Measurements from ENCODE around the gene ZNF552. TPM values are rescaled to one million over a fixed set of nuclear protein-coding genes. Genes with fewer than 3 reads are reported as not detected.

The ZNF552 gene
- total RNA-seq (2022; extraction: Qiagen RNA extraction; ENCODE audit: low read depth), result 4.6 to 6.1 TPM (median 5.6 TPM) in 5 replicates

DNA sequence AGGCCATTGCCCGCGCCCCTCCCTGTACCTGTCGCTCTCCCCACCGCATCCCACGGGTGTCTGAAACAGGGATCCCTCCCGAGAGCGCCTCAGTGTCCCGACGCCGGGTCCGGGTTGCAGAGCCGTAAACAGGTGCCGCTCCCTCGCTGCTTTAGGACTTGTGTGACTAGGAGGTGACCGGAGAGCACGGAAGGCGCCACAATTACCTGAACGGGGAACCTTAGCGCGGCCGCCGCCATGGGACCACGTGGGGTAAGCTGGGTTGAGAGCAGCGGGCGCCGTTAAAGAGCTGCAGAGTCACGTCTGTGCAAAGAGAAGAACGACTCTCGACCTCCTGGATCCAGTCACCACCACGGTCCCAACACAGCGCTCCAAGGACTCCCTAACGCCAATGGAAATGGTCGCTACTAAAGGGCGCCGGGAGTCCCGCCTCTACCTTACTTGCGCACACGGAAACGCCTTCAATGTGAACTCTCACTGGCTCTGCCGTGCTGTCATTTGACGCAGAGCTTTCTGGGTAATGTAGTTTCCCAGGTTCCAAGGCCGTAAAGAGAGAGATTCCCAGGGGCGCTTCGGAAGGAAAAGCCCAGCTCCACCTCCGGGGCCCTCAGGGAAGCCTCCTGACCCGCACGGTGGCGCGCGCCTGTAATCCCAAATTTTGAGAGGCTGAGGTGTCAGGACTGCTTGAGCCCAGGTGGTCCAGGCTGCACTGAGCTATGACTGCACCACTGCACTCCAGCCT, at the start of gene ZNF552:
ZNF552 (minus strand) TSS at position 409 of the 742 bp plus-strand sequence; CDS start at position 239, 170 bp downstream.

DNA sequence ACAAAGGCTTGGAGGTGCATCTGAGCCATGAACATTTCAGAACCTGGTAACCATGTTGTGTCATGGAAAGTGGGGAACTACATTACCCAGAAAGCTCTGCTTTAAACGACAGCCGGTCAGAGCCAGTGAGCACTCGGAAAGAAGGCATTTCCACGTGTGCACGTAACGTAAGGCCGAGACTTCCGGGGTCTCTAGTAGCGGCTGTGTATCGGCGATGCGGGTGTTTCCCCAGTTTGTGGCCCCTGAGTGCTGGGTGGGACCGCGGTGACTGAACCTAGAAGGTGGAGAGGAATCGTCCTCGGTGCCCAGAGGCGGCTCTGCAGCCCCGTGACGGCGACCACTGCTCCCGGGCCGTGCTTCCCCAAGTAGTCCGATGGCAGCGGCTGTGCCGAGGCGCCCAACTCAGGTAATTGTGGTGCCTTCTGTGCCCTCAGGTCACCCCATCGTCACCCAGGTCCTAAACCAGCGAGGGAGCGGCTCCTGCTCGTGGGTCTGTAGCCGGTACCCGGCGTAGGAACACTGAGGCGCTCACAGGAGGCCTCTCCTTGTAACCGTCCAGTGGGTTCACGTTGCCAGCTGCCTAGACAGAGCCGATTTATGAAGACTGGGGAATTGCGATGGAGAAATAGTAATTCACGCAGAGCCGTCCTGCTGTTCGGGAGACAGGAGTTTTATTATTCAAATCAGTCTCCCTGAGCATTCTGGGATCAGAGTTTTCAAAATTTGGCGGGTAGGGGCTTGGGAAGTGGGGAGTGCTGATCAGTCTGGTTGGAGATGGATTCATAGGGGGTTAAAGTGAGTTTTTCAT, 35.2 kb upstream of the ZNF552 start, which contains the start of gene ZNF587:
ZNF587 (plus strand) TSS at position 194 of the 808 bp plus-strand sequence; CDS start at position 374, 180 bp downstream.

DNA sequence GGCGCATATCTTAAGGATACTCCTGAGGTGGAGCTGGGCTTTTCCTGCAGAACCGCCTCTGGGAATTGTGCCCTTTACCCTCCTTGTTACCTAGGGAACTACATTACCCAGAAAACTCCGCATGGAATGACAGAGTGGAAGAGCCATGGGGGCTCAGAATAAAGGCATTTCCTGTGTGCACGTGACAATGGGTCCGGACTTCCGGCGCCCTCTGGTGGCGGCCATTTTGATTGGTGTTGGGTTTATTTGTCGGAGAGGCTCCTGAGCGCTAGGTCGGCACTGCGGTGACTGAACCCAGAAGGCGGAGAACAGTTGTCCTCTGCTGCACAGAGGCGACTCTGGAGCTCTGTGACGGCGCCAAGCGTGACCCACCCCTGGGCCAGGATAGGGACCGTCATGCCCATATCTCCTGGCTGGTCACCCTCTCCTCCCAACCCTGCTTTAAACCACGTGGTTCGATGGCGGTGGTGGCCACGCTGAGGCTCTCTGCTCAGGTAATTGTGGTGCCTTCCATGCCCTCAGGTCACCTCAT, 15.4 kb upstream of the ZNF552 start, which contains the start of gene ZNF587B:
ZNF587B (plus strand) TSS at position 229 of the 532 bp plus-strand sequence; CDS start at position 459, 230 bp downstream.

DNA sequence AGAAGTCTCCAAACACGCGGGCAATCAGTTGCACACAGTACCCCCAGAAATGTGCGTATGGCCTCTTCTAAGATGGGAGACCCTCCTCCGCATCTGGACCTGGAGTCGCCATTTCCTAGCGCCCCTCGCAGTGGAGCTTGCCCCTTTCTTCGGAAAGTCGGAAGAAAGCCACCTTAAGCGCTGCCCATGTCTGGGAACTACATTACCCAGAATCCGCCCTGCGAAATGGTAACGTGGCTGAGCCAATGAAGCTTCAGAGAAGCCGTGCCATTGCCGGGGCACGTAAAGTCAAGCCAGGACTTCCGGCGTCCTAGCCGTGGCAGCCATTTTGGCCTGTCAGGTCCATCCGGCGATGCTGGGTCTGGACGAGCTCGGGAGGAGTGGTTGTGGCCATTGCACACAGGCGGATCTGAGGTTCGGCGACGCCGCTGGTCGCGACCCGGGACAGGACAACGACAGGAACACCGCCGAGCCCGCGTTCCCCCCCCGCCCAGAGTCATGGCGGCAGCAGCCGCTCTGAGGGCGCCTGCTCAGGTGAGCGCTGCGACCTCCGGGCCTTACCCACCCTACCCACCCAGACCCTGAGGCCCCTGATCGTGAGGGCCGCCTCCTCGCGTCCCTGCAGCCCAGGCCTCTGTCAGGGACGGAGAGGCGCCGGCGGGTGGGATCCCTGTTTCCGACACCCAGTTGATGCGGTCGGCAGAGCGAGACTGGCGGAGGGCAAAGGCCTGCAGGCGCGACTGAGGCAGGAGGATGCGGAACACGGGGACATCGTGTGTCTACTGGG, 45.2 kb downstream of the ZNF552 start, which contains the start of gene ZNF586:
ZNF586 (plus strand) TSS at position 332 of the 787 bp plus-strand sequence; CDS start at position 499, 167 bp downstream.

Other genes starting within 250 kb of the ZNF552 start
- gene ZNF416, start 236.0 kb downstream of the ZNF552 start, total RNA-seq (2022; extraction: Qiagen RNA extraction; ENCODE audit: low read depth), result 4.0 to 4.9 TPM (median 4.6 TPM) in 5 replicates
- gene ZIK1, start 230.8 kb downstream of the ZNF552 start, total RNA-seq (2022; extraction: Qiagen RNA extraction; ENCODE audit: low read depth), result not detected in 5 replicates
- gene ZNF530, start 215.0 kb downstream of the ZNF552 start, total RNA-seq (2022; extraction: Qiagen RNA extraction; ENCODE audit: low read depth), result 4.6 to 5.5 TPM (median 4.9 TPM) in 5 replicates
- gene ZNF134, start 200.7 kb downstream of the ZNF552 start, total RNA-seq (2022; extraction: Qiagen RNA extraction; ENCODE audit: low read depth), result 6.6 to 9.0 TPM (median 8.3 TPM) in 5 replicates
- gene ZNF211, start 181.7 kb downstream of the ZNF552 start, total RNA-seq (2022; extraction: Qiagen RNA extraction; ENCODE audit: low read depth), result 5.2 to 6.6 TPM (median 6.4 TPM) in 5 replicates
- not detected in 5 replicates for gene ZSCAN4, start 146.0 kb downstream of the ZNF552 start, total RNA-seq (2022; extraction: Qiagen RNA extraction; ENCODE audit: low read depth)
- gene ZNF551, start 132.9 kb downstream of the ZNF552 start, total RNA-seq (2022; extraction: Qiagen RNA extraction; ENCODE audit: low read depth), result 4.6 to 6.3 TPM (median 5.4 TPM) in 5 replicates
- gene ZNF154, start 105.7 kb downstream of the ZNF552 start, total RNA-seq (2022; extraction: Qiagen RNA extraction; ENCODE audit: low read depth), result not detected in 5 replicates
- gene ZNF671, start 87.3 kb downstream of the ZNF552 start, total RNA-seq (2022; extraction: Qiagen RNA extraction; ENCODE audit: low read depth), result 0.78 to 1.0 TPM (median 0.82 TPM) in 5 replicates
- gene ZNF776, start 68.1 kb downstream of the ZNF552 start, total RNA-seq (2022; extraction: Qiagen RNA extraction; ENCODE audit: low read depth), result 6.1 to 6.9 TPM (median 6.3 TPM) in 5 replicates
- 6.4 to 7.9 TPM (median 7.0 TPM) in 5 replicates for gene ZNF586, start 45.2 kb downstream of the ZNF552 start, total RNA-seq (2022; extraction: Qiagen RNA extraction; ENCODE audit: low read depth)
- gene ZNF587B, start 15.4 kb upstream of the ZNF552 start, total RNA-seq (2022; extraction: Qiagen RNA extraction; ENCODE audit: low read depth), result 8.9 to 10.8 TPM (median 9.7 TPM) in 5 replicates
- 6.2 to 8.4 TPM (median 8.1 TPM) in 5 replicates for gene ZNF587, start 34.9 kb upstream of the ZNF552 start, total RNA-seq (2022; extraction: Qiagen RNA extraction; ENCODE audit: low read depth)
- 1.7 to 2.6 TPM (median 2.0 TPM) in 5 replicates for gene ZNF814, start 74.1 kb upstream of the ZNF552 start, total RNA-seq (2022; extraction: Qiagen RNA extraction; ENCODE audit: low read depth)
- gene ZNF417, start 101.7 kb upstream of the ZNF552 start, total RNA-seq (2022; extraction: Qiagen RNA extraction; ENCODE audit: low read depth), result 3.4 to 5.0 TPM (median 3.9 TPM) in 5 replicates
- gene ZNF418, start 120.5 kb upstream of the ZNF552 start, total RNA-seq (2022; extraction: Qiagen RNA extraction; ENCODE audit: low read depth), result 1.0 to 1.7 TPM (median 1.3 TPM) in 5 replicates
- 1.1 to 1.4 TPM (median 1.2 TPM) in 5 replicates for gene ZNF256, start 132.8 kb upstream of the ZNF552 start, total RNA-seq (2022; extraction: Qiagen RNA extraction; ENCODE audit: low read depth)
- gene C19orf18, start 159.6 kb upstream of the ZNF552 start, total RNA-seq (2022; extraction: Qiagen RNA extraction; ENCODE audit: low read depth), result not detected in 5 replicates
- 1.8 to 3.2 TPM (median 2.7 TPM) in 5 replicates for gene ZNF606, start 187.9 kb upstream of the ZNF552 start, total RNA-seq (2022; extraction: Qiagen RNA extraction; ENCODE audit: low read depth)
- gene ZSCAN1, start 219.1 kb upstream of the ZNF552 start, total RNA-seq (2022; extraction: Qiagen RNA extraction; ENCODE audit: low read depth), result not detected in 5 replicates
- 0.04 TPM in 1 of 5 replicates, not detected in the others for gene ZNF135, start 244.4 kb upstream of the ZNF552 start, total RNA-seq (2022; extraction: Qiagen RNA extraction; ENCODE audit: low read depth)